MG63 (cell line): Measurements from ENCODE around the gene FMN1. TPM values are rescaled to one million over a fixed set of nuclear protein-coding genes. Genes with fewer than 3 reads are reported as not detected.
"Not testable (repeated sequence)": the region's sequence is repeated elsewhere in the genome, so short reads cannot be mapped to it uniquely, and the experiment has no call there.

ENCODE experiments used
- DNase-seq: peaks from one replicate; pipeline ENCODE4 v3.0.0-alpha.2; 2020
- H3K27me3 ChIP-seq: fragments of 250-450 bp; sonication (Bioruptor Pico); 2 replicates; pipeline ENCODE4 v1.5.1; 2020; ENCODE audit warnings: mild to moderate bottlenecking, moderate library complexity
- H3K36me3 ChIP-seq: fragments of 250-450 bp; sonication (Bioruptor Pico); 2 replicates; pipeline ENCODE4 v1.5.1; 2020; ENCODE audit warnings: mild to moderate bottlenecking, moderate library complexity
- H3K4me3 ChIP-seq: fragments of 250-450 bp; sonication (Bioruptor Pico); 2 replicates; pipeline ENCODE4 v1.5.1; 2020; ENCODE audit warnings: mild to moderate bottlenecking, moderate library complexity
- H3K9me3 ChIP-seq: fragments of 250-450 bp; sonication (Bioruptor Pico); 2 replicates; pipeline ENCODE4 v1.5.1; 2020; ENCODE audit warnings: mild to moderate bottlenecking, moderate library complexity
- total RNA-seq: library from RNA; depleted of rRNA; stranded (reverse); fragments of >200 nt; shearing (Covaris generic); gene quantifications from 2 replicates; pipeline ENCODE4 v1.2.3, GENCODE V29; 2014; ENCODE audit warnings: low replicate concordance

The FMN1 gene
- total RNA-seq, 1 experiment from 2014 or later = 9.0 TPM

- Histone ChIP-seq H3K9me3 (no peaks in the 10 kb centered on the region; the same call in 1 of the 2 replicates), H3K27me3 (no peaks in the 10 kb centered on the region), H3K4me3 (no peak overlapping the region), H3K36me3 (no peaks in the 10 kb centered on the region)
- no peak for DNase-seq
Measured at GRCh38 chr15:32856753-32857152, 337.8 kb downstream of the FMN1 start.

- DNase-seq = peak; percentile 69
- H3K9me3 ChIP-seq = no peaks in the 10 kb centered on the region; the same call in 1 of the 2 replicates
Measured at GRCh38 chr15:32855942-32856341, 338.6 kb downstream of the FMN1 start.

GRCh38 chr15:32853592-32853991 lies 340.9 kb downstream of the FMN1 start:
- DNase-seq = no peak
- H3K9me3 ChIP-seq = no peaks in the 10 kb centered on the region
- no peaks in the 10 kb centered on the region for H3K36me3 ChIP-seq

More at GRCh38 chr15:32855942-32856341, 338.6 kb downstream of the FMN1 start:
- Histone ChIP-seq H3K27me3 (no peaks in the 10 kb centered on the region), H3K36me3 (no peaks in the 10 kb centered on the region), H3K4me3 (no peak overlapping the region)

GRCh38 chr15:32852771-32853170 lies 341.7 kb downstream of the FMN1 start:
- no peaks in the 10 kb centered on the region for H3K27me3 ChIP-seq
- H3K36me3 ChIP-seq = no peaks in the 10 kb centered on the region
- H3K9me3 ChIP-seq = no peaks in the 10 kb centered on the region
- DNase-seq = no peak
- no peak overlapping the region for H3K4me3 ChIP-seq

More at GRCh38 chr15:32853592-32853991, 340.9 kb downstream of the FMN1 start:
- Histone ChIP-seq H3K4me3 (no peak overlapping the region), H3K27me3 (no peaks in the 10 kb centered on the region)

- no peaks in the 10 kb centered on the region for H3K27me3 ChIP-seq
- no peak for DNase-seq
- no peaks in the 10 kb centered on the region for H3K36me3 ChIP-seq
- no peaks in the 10 kb centered on the region for H3K9me3 ChIP-seq
- H3K4me3 ChIP-seq = no peak overlapping the region
Measured at GRCh38 chr15:32852017-32852416, 342.5 kb downstream of the FMN1 start.

- no peaks in the 10 kb centered on the region for H3K36me3 ChIP-seq
- H3K27me3 ChIP-seq = no peaks in the 10 kb centered on the region
- H3K9me3 ChIP-seq = no peaks in the 10 kb centered on the region
- DNase-seq = no peak
- H3K4me3 ChIP-seq = no peak overlapping the region
Measured at GRCh38 chr15:32851572-32851971, 342.9 kb downstream of the FMN1 start.

- no peak for DNase-seq
- Histone ChIP-seq H3K9me3 (no peaks in the 10 kb centered on the region), H3K27me3 (no peaks in the 10 kb centered on the region), H3K36me3 (no peaks in the 10 kb centered on the region), H3K4me3 (no peak overlapping the region)
Measured at GRCh38 chr15:32849769-32850668, 344.5 kb downstream of the FMN1 start.

- DNase-seq, H3K36me3 ChIP-seq, H3K4me3 ChIP-seq, H3K27me3 ChIP-seq, H3K9me3 ChIP-seq: not testable (repeated sequence)
Measured at GRCh38 chr15:32846671-32847070, 347.8 kb downstream of the FMN1 start.

GRCh38 chr15:32844118-32844711 lies 350.3 kb downstream of the FMN1 start:
- Histone ChIP-seq H3K4me3 (no peak overlapping the region), H3K36me3 (no peaks in the 10 kb centered on the region), H3K27me3 (no peaks in the 10 kb centered on the region), H3K9me3 (no peaks in the 10 kb centered on the region)
- no peak for DNase-seq

GRCh38 chr15:32843219-32843815 lies 351.2 kb downstream of the FMN1 start:
- Histone ChIP-seq H3K27me3 (no peaks in the 10 kb centered on the region), H3K9me3 (no peaks in the 10 kb centered on the region), H3K36me3 (no peaks in the 10 kb centered on the region), H3K4me3 (no peak overlapping the region)
- DNase-seq = peak; percentile 27

- no peaks in the 10 kb centered on the region for H3K9me3 ChIP-seq
- H3K36me3 ChIP-seq = no peaks in the 10 kb centered on the region
- no peaks in the 10 kb centered on the region for H3K27me3 ChIP-seq
- no peak overlapping the region for H3K4me3 ChIP-seq
- DNase-seq = no peak
Measured at GRCh38 chr15:32842081-32842480, 352.4 kb downstream of the FMN1 start.

- no peaks in the 10 kb centered on the region for H3K36me3 ChIP-seq
- no peaks in the 10 kb centered on the region for H3K9me3 ChIP-seq
- no peak for DNase-seq
- no peak overlapping the region for H3K4me3 ChIP-seq
- H3K27me3 ChIP-seq = no peaks in the 10 kb centered on the region
Measured at GRCh38 chr15:32840507-32841245, 353.8 kb downstream of the FMN1 start.

- DNase-seq = peak; percentile 92
- Histone ChIP-seq H3K27me3 (no peaks in the 10 kb centered on the region), H3K36me3 (no peaks in the 10 kb centered on the region), H3K9me3 (no peaks in the 10 kb centered on the region), H3K4me3 (no peak overlapping the region)
Measured at GRCh38 chr15:32838820-32839219, 355.7 kb downstream of the FMN1 start.

GRCh38 chr15:32838338-32838737 lies 356.2 kb downstream of the FMN1 start:
- Histone ChIP-seq H3K36me3 (no peaks in the 10 kb centered on the region), H3K27me3 (no peaks in the 10 kb centered on the region), H3K4me3 (no peak overlapping the region), H3K9me3 (no peaks in the 10 kb centered on the region)
- no peak for DNase-seq

GRCh38 chr15:32837935-32838334 lies 356.6 kb downstream of the FMN1 start:
- no peaks in the 10 kb centered on the region for H3K27me3 ChIP-seq
- H3K36me3 ChIP-seq = no peaks in the 10 kb centered on the region
- H3K9me3 ChIP-seq = no peaks in the 10 kb centered on the region
- DNase-seq = no peak
- H3K4me3 ChIP-seq = no peak overlapping the region

- Histone ChIP-seq H3K36me3 (no peaks in the 10 kb centered on the region), H3K4me3 (no peak overlapping the region), H3K27me3 (no peaks in the 10 kb centered on the region), H3K9me3 (no peaks in the 10 kb centered on the region)
- no peak for DNase-seq
Measured at GRCh38 chr15:32834156-32834555, 360.4 kb downstream of the FMN1 start.

GRCh38 chr15:32833379-32833821 lies 361.1 kb downstream of the FMN1 start:
- no peak overlapping the region for H3K4me3 ChIP-seq
- no peaks in the 10 kb centered on the region for H3K36me3 ChIP-seq
- no peaks in the 10 kb centered on the region for H3K9me3 ChIP-seq
- H3K27me3 ChIP-seq = no peaks in the 10 kb centered on the region
- no peak for DNase-seq
